CD4-positive, alpha-beta T cell treated with Interleukin-10 for 1 hour (primary cell): ENCODE data around the gene WDR37.
"Not testable (repeated sequence)": the region's sequence is repeated elsewhere in the genome, so short reads cannot be mapped to it uniquely, and the experiment has no call there.

ENCODE experiments used
- DNase-seq: peaks from one replicate; pipeline ENCODE4 v3.0.0-alpha.2; 2020

The WDR37 gene

GRCh38 chr10:1043532-1043995, 12.6 kb upstream of the WDR37 start:
- peak; percentile 49 for DNase-seq

GRCh38 chr10:1044146-1044545, 12.0 kb upstream of the WDR37 start:
- DNase-seq: no peak

GRCh38 chr10:1044964-1045363, 11.2 kb upstream of the WDR37 start:
- DNase-seq: no peak

- no peak for DNase-seq
Observed at GRCh38 chr10:1045415-1045814, 10.8 kb upstream of the WDR37 start.

- DNase-seq: peak; percentile 28
Observed at GRCh38 chr10:1047937-1048336, 8.2 kb upstream of the WDR37 start.

GRCh38 chr10:1048349-1048731, 7.8 kb upstream of the WDR37 start:
- peak; percentile 70 for DNase-seq

- peak; percentile 98 for DNase-seq
Observed at GRCh38 chr10:1048732-1049424, 7.3 kb upstream of the WDR37 start, which contains the start of gene IDI1. Gene IDI1 (minus strand): TSS chr10:1049119. CDS start chr10:1049003, 116 bp downstream.

GRCh38 chr10:1049425-1049958, 6.7 kb upstream of the WDR37 start:
- DNase-seq: no peak

GRCh38 chr10:1050145-1050544, 6.0 kb upstream of the WDR37 start:
- DNase-seq: peak; percentile 29

- peak; percentile 66 for DNase-seq
Observed at GRCh38 chr10:1050554-1050953, 5.6 kb upstream of the WDR37 start.

- no peak for DNase-seq
Observed at GRCh38 chr10:1054684-1055083, 1.5 kb upstream of the WDR37 start.

- no peak for DNase-seq
Observed at GRCh38 chr10:1057106-1057657, 997 bp downstream of the WDR37 start.

- no peak for DNase-seq
Observed at GRCh38 chr10:1058017-1058416, 1.8 kb downstream of the WDR37 start.

- no peak for DNase-seq
Observed at GRCh38 chr10:1059902-1060301, 3.7 kb downstream of the WDR37 start.

GRCh38 chr10:1061930-1062774, 6.0 kb downstream of the WDR37 start:
- peak; percentile 29 for DNase-seq

GRCh38 chr10:1063232-1063865, 7.2 kb downstream of the WDR37 start:
- DNase-seq: peak; percentile 51

- no peak for DNase-seq
Observed at GRCh38 chr10:1064964-1065247, 8.7 kb downstream of the WDR37 start.

GRCh38 chr10:1066734-1067133, 10.5 kb downstream of the WDR37 start:
- not testable (repeated sequence) for DNase-seq

GRCh38 chr10:1068380-1069361, 12.5 kb downstream of the WDR37 start:
- DNase-seq: no peak

GRCh38 chr10:1070919-1071318, 14.7 kb downstream of the WDR37 start:
- no peak for DNase-seq

- DNase-seq: peak; percentile 13
Observed at GRCh38 chr10:1074052-1074747, 18.0 kb downstream of the WDR37 start.
